Neuronal stem cell (in vitro differentiated cells): ENCODE measurements around the gene NEIL3.
A peak's percentile ranks its signal among the peaks of the same experiment; 100 is the strongest.

Experiments
- DNase-seq: peaks from one replicate; pipeline ENCODE4 v3.0.0-alpha.2; 2013; ENCODE audit warnings: low spot score
- H2AFZ ChIP-seq: one replicate; pipeline ENCODE4 v1.6.1; 2013; ENCODE audit warnings: mild to moderate bottlenecking, low read length, inconsistent platforms
- H2AK5ac ChIP-seq: 2 replicates; pipeline ENCODE4 v1.6.1; 2013; ENCODE audit warnings: low read depth, mild to moderate bottlenecking, inconsistent platforms, low read length, moderate library complexity, mixed read lengths
- H2BK120ac ChIP-seq: 2 replicates; pipeline ENCODE4 v1.6.1; 2013; ENCODE audit warnings: low read depth, mild to moderate bottlenecking, inconsistent platforms, low read length, moderate library complexity, mixed read lengths
- H2BK12ac ChIP-seq: one replicate; pipeline ENCODE4 v1.6.1; 2013; ENCODE audit warnings: low read length, inconsistent platforms
- H2BK15ac ChIP-seq: 2 replicates; pipeline ENCODE4 v1.6.1; 2013; ENCODE audit warnings: mild to moderate bottlenecking, low read length, inconsistent platforms, mixed read lengths
- H2BK5ac ChIP-seq: one replicate; pipeline ENCODE4 v1.6.1; 2013; ENCODE audit warnings: inconsistent platforms, mild to moderate bottlenecking, low read length, moderate library complexity
- H3K14ac ChIP-seq: one replicate; pipeline ENCODE4 v1.6.1; 2013; ENCODE audit warnings: low read length, inconsistent platforms
- H3K18ac ChIP-seq: 2 replicates; pipeline ENCODE4 v1.6.1; 2013; ENCODE audit warnings: low read length, inconsistent platforms
- H3K23ac ChIP-seq: 2 replicates; pipeline ENCODE4 v1.6.1; 2013; ENCODE audit warnings: low read depth, mild to moderate bottlenecking, mixed read lengths, low read length, inconsistent platforms; ENCODE audit not compliant: poor library complexity
- H3K27ac ChIP-seq: replicated peaks from 3 replicates; pipeline ENCODE4 v1.5.1; 2013; ENCODE audit warnings: low read length, inconsistent platforms
- H3K27me3 ChIP-seq, 3 experiments: 2 replicates each; pipeline ENCODE4 v1.6.1; 2013; ENCODE audit warnings: low read length in 3 of 3, mild to moderate bottlenecking in 2 of 3, inconsistent platforms in 1 of 3, low read depth in 1 of 3, mixed read lengths in 1 of 3, moderate library complexity in 1 of 3; ENCODE audit not compliant: control insufficient read depth in 3 of 3, insufficient read depth in 3 of 3
- H3K36me3 ChIP-seq, 2 donors: replicated peaks in 1 of 2; 2 replicates each; pipeline ENCODE4 v1.6.1; 2013; ENCODE audit warnings: low read length in 2 of 2; ENCODE audit not compliant: control insufficient read depth in 2 of 2, insufficient read depth in 2 of 2
- H3K4ac ChIP-seq: 2 replicates; pipeline ENCODE4 v1.6.1; 2013; ENCODE audit warnings: inconsistent platforms, mild to moderate bottlenecking, low read length, moderate library complexity
- H3K4me1 ChIP-seq, 2 donors: 1 replicate in 1 of 2; 2 replicates in 1 of 2; pipeline ENCODE4 v1.6.1; 2013; ENCODE audit warnings: low read length in 2 of 2, low read depth in 1 of 2; ENCODE audit not compliant: control insufficient read depth in 2 of 2, insufficient read depth in 1 of 2
- H3K4me2 ChIP-seq: one replicate; pipeline ENCODE4 v1.6.1; 2013; ENCODE audit warnings: mild to moderate bottlenecking, low read length, inconsistent platforms; ENCODE audit not compliant: insufficient read depth, poor library complexity, severe bottlenecking
- H3K4me3 ChIP-seq, 2 donors: 2 replicates each; pipeline ENCODE4 v1.5.1; 2013; ENCODE audit warnings: low read length in 2 of 2, mild to moderate bottlenecking in 2 of 2, inconsistent platforms in 1 of 2, moderate library complexity in 1 of 2
- H3K79me1 ChIP-seq: one replicate; pipeline ENCODE4 v1.6.1; 2013; ENCODE audit warnings: low read depth, mild to moderate bottlenecking, inconsistent platforms, low read length, moderate library complexity
- H3K9ac ChIP-seq: one replicate; pipeline ENCODE4 v1.6.1; 2013; ENCODE audit warnings: mild to moderate bottlenecking, low read depth, low read length, inconsistent platforms; ENCODE audit not compliant: poor library complexity
- H3K9me3 ChIP-seq, 2 donors: replicated peaks in 1 of 2; 2 replicates each; pipeline versions ENCODE3 to v1.6.1; 2013; ENCODE audit warnings: low read length in 2 of 2, mild to moderate bottlenecking in 2 of 2, inconsistent platforms in 1 of 2, low read depth in 1 of 2, mixed read lengths in 1 of 2, moderate library complexity in 1 of 2; ENCODE audit not compliant: control insufficient read depth in 2 of 2, insufficient read depth in 1 of 2
- H4K8ac ChIP-seq: one replicate; pipeline ENCODE4 v1.6.1; 2013; ENCODE audit warnings: low read depth, mild to moderate bottlenecking, inconsistent platforms, low read length, moderate library complexity
- H4K91ac ChIP-seq: one replicate; pipeline ENCODE4 v1.6.1; 2013; ENCODE audit warnings: low read length, low read depth, mild to moderate bottlenecking, inconsistent platforms; ENCODE audit not compliant: poor library complexity
- WGBS, 2 donors: extraction: QIAGEN DNeasy Blood & Tissue Kit; methylation state at CpG; one replicate each; pipeline ENCODE4 v1.1.7; 2013; ENCODE audit warnings: missing lambda C conversion rate in 2 of 2, mixed read lengths in 1 of 2; ENCODE audit not compliant: insufficient read length in 2 of 2, insufficient replicate concordance in 1 of 2; ENCODE audit errors: extremely low coverage in 2 of 2; 5-methylcytosine and 5-hydroxymethylcytosine counted together

NEIL3 gene

DNA sequence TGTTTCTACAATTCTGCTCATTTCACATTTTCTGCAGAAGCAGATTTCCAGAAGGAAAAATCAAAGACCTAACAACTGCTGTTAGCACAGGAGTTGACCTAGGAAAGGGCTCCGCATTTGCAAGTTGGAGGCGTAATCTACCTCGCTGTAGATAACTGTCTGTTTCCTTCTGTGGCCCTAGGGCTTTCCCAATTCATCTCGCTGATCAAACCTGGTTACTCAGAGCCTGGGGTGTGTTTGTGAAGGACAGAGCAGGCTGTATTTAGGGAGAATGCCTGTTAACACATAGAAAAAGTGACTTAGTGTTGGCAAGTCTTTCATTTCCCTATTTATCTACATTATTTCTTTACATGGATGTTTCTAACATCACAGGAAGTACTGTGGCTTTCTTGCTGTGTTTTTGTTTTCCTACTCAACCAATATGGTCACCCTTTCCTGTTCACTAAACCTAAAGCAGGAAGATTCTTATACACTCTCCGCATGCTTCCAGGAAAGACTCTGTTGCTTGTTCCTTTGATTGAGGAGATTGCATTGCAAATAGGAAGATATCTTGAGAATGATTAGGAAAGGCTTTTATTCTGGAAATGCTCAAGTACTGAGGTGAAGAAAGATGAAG, 92.1 kb downstream of the NEIL3 start:
- no peak overlapping the region for H3K4me3 ChIP-seq

GRCh38 chr4:177403746-177404145, 94.1 kb downstream of the NEIL3 start:
- WGBS, 2 donors = no CpG with 5 or more reads among the region's 6 CpGs
- Histone ChIP-seq H4K91ac (no peak overlapping the region), H3K14ac (no peak overlapping the region), H3K9me3 (peaks cover 0 to 5% of the 10 kb centered on the region in 2 donors), H3K4ac (no peak overlapping the region), H2BK15ac (no peak overlapping the region), H3K4me2 (no peak overlapping the region), H3K9ac (no peak overlapping the region), H2BK12ac (no peak overlapping the region), H3K79me1 (no peaks in the 10 kb centered on the region), H3K36me3 (no peaks in the 10 kb centered on the region), H2AK5ac (no peak overlapping the region), H3K27ac (no peak overlapping the region), H2BK120ac (no peak overlapping the region), H2AFZ (peak overlapping the region; percentile 40), H3K18ac (no peak overlapping the region), H3K27me3 (no peaks in the 10 kb centered on the region), H3K4me3 (no peak overlapping the region), H3K4me1 (peaks cover 0 to 2% of the 10 kb centered on the region in 2 donors), H3K23ac (no peak overlapping the region), H4K8ac (no peak overlapping the region), H2BK5ac (no peak overlapping the region)
- no peak for DNase-seq

More for the DNA sequence above, 92.1 kb downstream of the NEIL3 start:
- no peak overlapping the region for H2BK5ac ChIP-seq
- H3K18ac ChIP-seq = no peak overlapping the region
- no peak overlapping the region for H3K23ac ChIP-seq
- H2BK15ac ChIP-seq = no peak overlapping the region
- no peaks in the 10 kb centered on the region for H3K27me3 ChIP-seq
- no peak overlapping the region for H3K4ac ChIP-seq
- H2BK120ac ChIP-seq = no peak overlapping the region
- no CpG with 5 or more reads among the region's 5 CpGs for WGBS, 2 donors
- peak overlapping the region; percentile 73 for H2AFZ ChIP-seq
- peaks cover 2 to 5% of the 10 kb centered on the region in 2 donors for H3K9me3 ChIP-seq
- H2BK12ac ChIP-seq = no peak overlapping the region
- H4K91ac ChIP-seq = no peak overlapping the region
- no peak overlapping the region for H3K4me2 ChIP-seq
- H3K36me3 ChIP-seq = no peaks in the 10 kb centered on the region
- no peak overlapping the region for H2AK5ac ChIP-seq
- no peak overlapping the region for H3K14ac ChIP-seq
- no peaks in the 10 kb centered on the region for H3K79me1 ChIP-seq
- H3K9ac ChIP-seq = no peak overlapping the region
- no peak overlapping the region for H3K27ac ChIP-seq
- no peak overlapping the region for H4K8ac ChIP-seq
- peaks cover 0 to 2% of the 10 kb centered on the region in 2 donors for H3K4me1 ChIP-seq
- DNase-seq = no peak

DNA sequence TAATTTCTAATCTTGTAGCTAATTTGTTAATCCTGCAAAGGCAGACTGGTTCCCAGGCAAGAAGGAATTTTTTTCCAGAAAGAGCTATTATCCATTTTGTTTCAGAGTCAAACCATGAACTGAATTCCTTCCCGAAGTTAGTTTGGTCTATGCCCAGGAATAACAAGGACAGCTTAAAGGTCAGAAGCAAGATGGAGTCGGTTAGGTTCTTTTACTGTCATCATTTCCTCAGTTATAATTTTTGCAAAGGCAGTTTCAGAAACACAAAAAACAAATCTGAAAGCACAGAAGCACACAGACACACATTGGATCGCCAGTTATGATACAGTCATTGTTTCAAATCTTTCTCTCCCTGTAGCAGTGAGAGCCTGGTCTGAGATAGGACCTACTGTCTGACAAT, 94.7 kb downstream of the NEIL3 start:
- Histone ChIP-seq H4K8ac (no peak overlapping the region), H2BK15ac (no peak overlapping the region), H3K4me3 (no peak overlapping the region), H4K91ac (no peak overlapping the region), H3K9me3 (peaks cover 0 to 5% of the 10 kb centered on the region in 2 donors), H3K18ac (no peak overlapping the region), H2AK5ac (no peak overlapping the region), H2AFZ (peak overlapping the region; percentile 38), H3K27me3 (no peaks in the 10 kb centered on the region), H3K9ac (no peak overlapping the region), H3K27ac (no peak overlapping the region), H2BK5ac (no peak overlapping the region), H3K4me1 (peaks cover 0 to 2% of the 10 kb centered on the region in 2 donors), H3K79me1 (no peaks in the 10 kb centered on the region), H3K14ac (no peak overlapping the region), H3K4ac (no peak overlapping the region), H2BK120ac (no peak overlapping the region), H3K36me3 (no peaks in the 10 kb centered on the region), H3K23ac (no peak overlapping the region), H3K4me2 (no peak overlapping the region), H2BK12ac (no peak overlapping the region)
- WGBS, 2 donors = no CpG with 5 or more reads among the region's 3 CpGs
- DNase-seq = no peak

DNA sequence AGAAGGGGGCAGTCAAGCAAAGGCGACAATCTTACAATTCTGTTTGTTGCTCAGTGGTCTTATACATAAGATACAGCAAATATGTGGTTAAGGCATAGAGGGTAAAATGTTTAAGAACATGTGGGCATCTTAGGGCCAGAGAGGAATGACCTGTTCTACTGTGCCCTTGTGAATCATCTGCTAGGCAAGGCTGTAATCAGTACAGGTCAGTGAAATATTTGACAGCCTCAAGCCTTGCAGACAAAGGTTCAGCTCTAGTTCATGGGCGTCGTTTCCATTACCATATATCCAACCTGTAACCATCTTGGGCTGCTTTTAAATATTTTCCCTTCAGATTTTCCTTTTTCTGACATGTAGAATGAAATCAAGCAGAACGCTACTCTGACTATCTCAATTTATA, 95.3 kb downstream of the NEIL3 start:
- H3K4me2 ChIP-seq = no peak overlapping the region
- no peak overlapping the region for H2BK15ac ChIP-seq
- H4K8ac ChIP-seq = no peak overlapping the region
- no peak overlapping the region for H3K9ac ChIP-seq
- H2BK5ac ChIP-seq = no peak overlapping the region
- H3K18ac ChIP-seq = no peak overlapping the region
- no CpG with 5 or more reads among the region's 4 CpGs for WGBS, 2 donors
- no peak overlapping the region for H3K4me3 ChIP-seq
- no peaks in the 10 kb centered on the region for H3K27me3 ChIP-seq
- no peak overlapping the region for H3K27ac ChIP-seq
- H2BK12ac ChIP-seq = no peak overlapping the region
- no peak overlapping the region for H3K4ac ChIP-seq
- H3K23ac ChIP-seq = no peak overlapping the region
- no peaks in the 10 kb centered on the region for H3K79me1 ChIP-seq
- H3K14ac ChIP-seq = no peak overlapping the region
- no peak overlapping the region for H2BK120ac ChIP-seq
- DNase-seq = no peak
- no peak overlapping the region for H4K91ac ChIP-seq
- H2AK5ac ChIP-seq = no peak overlapping the region
- H2AFZ ChIP-seq = peak overlapping the region; percentile 38
- peaks cover 0 to 5% of the 10 kb centered on the region in 2 donors for H3K9me3 ChIP-seq
- no peaks in the 10 kb centered on the region for H3K36me3 ChIP-seq
- H3K4me1 ChIP-seq = peaks cover 0 to 2% of the 10 kb centered on the region in 2 donors
